GM12878 (cell line): ENCODE results near the gene PLEKHA6. TPM values are rescaled to one million over a fixed set of nuclear protein-coding genes. Genes with fewer than 3 reads are reported as not detected.

Source experiments
- ATAC-seq: fragments of 200-7000 bp; cut with Tn5 transposase; 3 replicates; pipeline ENCODE4 v1.9.1; 2020; ENCODE audit warnings: mild to moderate bottlenecking, moderate library complexity
- BruUV-seq: library from RNA; stranded (reverse); fragments of 400-500 nt; replicated peaks from 2 replicates; lab custom pipeline; 2021; lab: Mats Ljungman, UMichigan
- CTCF ChIA-PET: fragments of 300-600 bp; sonication (Branson Sonifier 250); formaldehyde crosslinking; extraction: SDS; loops from one replicate; lab custom pipeline; 2021; ENCODE audit warnings: inconsistent platforms; lab: Yijun Ruan, JAX
- POLR2A ChIA-PET: fragments of 350-600 bp; formaldehyde crosslinking; extraction: SDS; loops from one replicate; lab custom pipeline; 2021; ENCODE audit warnings: inconsistent platforms; lab: Charles Lee
- RAD21 ChIA-PET: fragments of 300-600 bp; sonication (Branson Sonifier 250); formaldehyde crosslinking; loops from one replicate; lab custom pipeline; 2023; ENCODE audit warnings: antibody characterized with exemption; ENCODE audit not compliant: unreplicated experiment; lab: Charles Lee
- SMC1A ChIA-PET: fragments of 300-600 bp; sonication (Branson Sonifier 250); formaldehyde crosslinking; loops from one replicate; lab custom pipeline; 2023; ENCODE audit not compliant: unreplicated experiment, uncharacterized antibody; lab: Charles Lee
- DNase-seq: peaks from one replicate; pipeline ENCODE4 v3.0.0-alpha.2; 2011; ENCODE audit warnings: low read depth, low spot score
- FAIRE-seq: peaks from 3 replicates; lab custom pipeline; 2011; peaks lifted over from hg19 to GRCh38; lab: Jason Lieb, UNC
- H2AFZ ChIP-seq: 2 replicates; pipeline ENCODE4 v1.6.0; 2011; ENCODE audit warnings: low read depth, low read length, control low read depth; ENCODE audit not compliant: control insufficient read depth
- H3K27ac ChIP-seq: 2 replicates; pipeline ENCODE4 v1.5.1; 2011; ENCODE audit warnings: control low read depth; ENCODE audit not compliant: control insufficient read depth, insufficient read depth
- H3K27me3 ChIP-seq, 2 experiments: replicated peaks in 1 of 2; 2 replicates each; pipeline versions ENCODE4 v1.6.0 to v1.6.1; 2011; ENCODE audit warnings: low read length in 1 of 2; ENCODE audit not compliant: control insufficient read depth in 2 of 2, insufficient read depth in 2 of 2
- H3K36me3 ChIP-seq, 2 experiments: 2 replicates each; pipeline ENCODE4 v1.5.1; 2011; ENCODE audit warnings: low read length in 1 of 2; ENCODE audit not compliant: control insufficient read depth in 2 of 2, insufficient read depth in 2 of 2
- H3K4me1 ChIP-seq: 2 replicates; pipeline ENCODE4 v1.6.1; 2011; ENCODE audit warnings: mild to moderate bottlenecking, low read length, moderate library complexity, mixed read lengths; ENCODE audit not compliant: control insufficient read depth, insufficient read depth
- H3K4me2 ChIP-seq: 2 replicates; pipeline ENCODE4 v1.6.0; 2011; ENCODE audit warnings: control low read depth; ENCODE audit not compliant: control insufficient read depth, insufficient read depth
- H3K4me3 ChIP-seq: fragments of 200-600 bp; sonication (generic); 2 replicates; pipeline ENCODE4 v1.5.1; 2016
- H3K79me2 ChIP-seq: 2 replicates; pipeline ENCODE4 v1.6.0; 2011; ENCODE audit warnings: low read length; ENCODE audit not compliant: control insufficient read depth, insufficient read depth
- H3K9ac ChIP-seq: 2 replicates; pipeline ENCODE4 v1.8.0; 2011; ENCODE audit warnings: low read length, control low read depth, mixed read lengths; ENCODE audit not compliant: control insufficient read depth, insufficient read depth
- H3K9me3 ChIP-seq: replicated peaks from 3 replicates; pipeline ENCODE4 v1.5.1; 2011; ENCODE audit warnings: mild to moderate bottlenecking, low read length; ENCODE audit not compliant: control insufficient read depth, insufficient read depth
- H4K20me1 ChIP-seq: 2 replicates; pipeline ENCODE4 v1.6.0; 2011; ENCODE audit not compliant: control insufficient read depth, insufficient read depth
- BACH1 ChIP-seq: fragments of 450-650 bp; IDR thresholded peaks from 2 replicates; pipeline ENCODE4 v1.6.1; 2017; ENCODE audit warnings: mild to moderate bottlenecking, borderline replicate concordance
- BCL3 ChIP-seq: IDR thresholded peaks from 2 replicates; pipeline ENCODE4 v1.6.1; 2011; ENCODE audit warnings: borderline replicate concordance, low read depth, mild to moderate bottlenecking, moderate library complexity, low read length; ENCODE audit not compliant: insufficient read depth, poor library complexity, severe bottlenecking
- BRCA1 ChIP-seq: IDR thresholded peaks from 2 replicates; pipeline ENCODE4 v1.6.1; 2011; ENCODE audit warnings: low read depth, low read length, improper control_type of control experiment
- CBFB ChIP-seq: IDR thresholded peaks from 2 replicates; pipeline ENCODE4 v1.6.1; 2016; ENCODE audit warnings: antibody characterized with exemption, low read depth
- CEBPB ChIP-seq, 2 experiments: fragments of 150-350 bp in 1 of 2; IDR thresholded peaks; 2 replicates each; pipeline ENCODE4 v1.6.1; 2012 to 2014; ENCODE audit warnings: low read depth in 2 of 2, low read length in 2 of 2, borderline replicate concordance in 1 of 2, inconsistent platforms in 1 of 2
- EP300 ChIP-seq, 2 experiments: fragments of 150-350 bp in 1 of 2; IDR thresholded peaks; 2 replicates each; pipeline ENCODE4 v1.6.1; 2011 to 2012; ENCODE audit warnings: low read depth in 2 of 2, low read length in 2 of 2, borderline replicate concordance in 1 of 2, improper control_type of control experiment in 1 of 2, inconsistent platforms in 1 of 2; ENCODE audit not compliant: control insufficient read depth in 1 of 2
- LARP7 ChIP-seq: fragments of 450-650 bp; IDR thresholded peaks from 2 replicates; pipeline ENCODE4 v1.6.1; 2017; ENCODE audit warnings: mild to moderate bottlenecking
- WRNIP1 ChIP-seq: IDR thresholded peaks from 2 replicates; pipeline ENCODE4 v1.6.1; 2011; ENCODE audit warnings: low read depth, low read length, improper control_type of control experiment, borderline replicate concordance
- WGBS: methylation state at CpG from one replicate; pipeline ENCODE4 v1.1.6; 2016; ENCODE audit warnings: low lambda C conversion rate; ENCODE audit not compliant: insufficient replicate concordance, insufficient coverage; ENCODE audit errors: missing lambda C conversion rate; 5-methylcytosine and 5-hydroxymethylcytosine counted together
- in situ Hi-C: fragments of 300-500 bp; cut with MboI; formaldehyde crosslinking; loops from 9 replicates; pipeline ENCODE4 v1.14.3; 2018; ENCODE audit warnings: mixed read lengths
- intact Hi-C: fragments of 100-400 bp; cut with micrococcal nuclease; formaldehyde crosslinking; loops from one replicate; pipeline ENCODE4 v1.14.2; 2022; ENCODE audit not compliant: unreplicated experiment
- polyA plus RNA-seq, 11 experiments: library from polyadenylated mRNA; depleted of rRNA in 4 of 11; unstranded in 6 of 11; stranded (reverse) in 5 of 11; fragments of >200 nt; fragmentation: Nextera tagmentation in 4 of 11; fragmentation: Illumina TruSeq in 1 of 11; extraction: Ambion mirVana in 4 of 11; extraction: Trizol in 1 of 11; gene quantifications; 1 replicate in 1 of 11; 2 replicates in 10 of 11; pipeline versions ENCODE4 v1.2.1 to v1.2.3, GENCODE V29; 2011 to 2016; ENCODE audit warnings: inconsistent platforms in 2 of 11, missing spikeins in 2 of 11, low read depth in 1 of 11
- total RNA-seq, 4 experiments: library from RNA; depleted of rRNA in 3 of 4; stranded (reverse); fragments of >200 nt in 3 of 4; fragmentation: Illumina TruSeq in 1 of 4; extraction: Trizol in 1 of 4; gene quantifications; 2 replicates each; pipeline versions ENCODE4 v1.2.1 to v1.2.3, GENCODE V29; 2013 to 2021
- TF ChIP-seq, protein P1 (sequence below): IDR thresholded peaks from 2 replicates; pipeline ENCODE4 v1.6.1; 2012; ENCODE audit warnings: low read depth, low read length, improper control_type of control experiment

PLEKHA6 gene
- total and polyA plus RNA-seq, 10 of the 15 experiments (the other 5 are each of a cell fraction or from before 2014, with no cell fraction given) = 0.04 to 0.81 (median 0.19) TPM; not detected in 4

- intact Hi-C loops = no loop called here
- H3K27ac ChIP-seq = no peak overlapping the region
- H3K4me3 ChIP-seq = no peak overlapping the region
- no peak overlapping the region for H2AFZ ChIP-seq
- ChIA-PET RAD21 (interaction anchor here (1.3 to 1.5 kb wide), 3 partner anchors 9 to 131 kb away, joined by 3 to 5 read pairs (median 4); no protein-coding TSS in a partner anchor), SMC1A (no interaction called here), CTCF (interaction anchor here (1.2 to 1.9 kb wide), 3 partner anchors 10 to 96 kb away, joined by 3 to 8 read pairs (median 4); no protein-coding TSS in a partner anchor), POLR2A (no interaction called here)
- 10% methylated on average over 9 of the region's 9 CpGs for WGBS
- H3K4me1 ChIP-seq = no peaks in the 10 kb centered on the region
- no peak overlapping the region for H3K4me2 ChIP-seq
- no peak for TF ChIP-seq CEBPB (IDR thresholded peaks at IDR 0.05; ENCODE audit: borderline replicate concordance in 1 of 2, low read depth in 2 of 2, low read length in 2 of 2)
- TF ChIP-seq CBFB = no peak
- no peak for TF ChIP-seq BACH1
- no peak for TF ChIP-seq BCL3
- TF ChIP-seq LARP7 = no peak
- TF ChIP-seq, protein P1, sequence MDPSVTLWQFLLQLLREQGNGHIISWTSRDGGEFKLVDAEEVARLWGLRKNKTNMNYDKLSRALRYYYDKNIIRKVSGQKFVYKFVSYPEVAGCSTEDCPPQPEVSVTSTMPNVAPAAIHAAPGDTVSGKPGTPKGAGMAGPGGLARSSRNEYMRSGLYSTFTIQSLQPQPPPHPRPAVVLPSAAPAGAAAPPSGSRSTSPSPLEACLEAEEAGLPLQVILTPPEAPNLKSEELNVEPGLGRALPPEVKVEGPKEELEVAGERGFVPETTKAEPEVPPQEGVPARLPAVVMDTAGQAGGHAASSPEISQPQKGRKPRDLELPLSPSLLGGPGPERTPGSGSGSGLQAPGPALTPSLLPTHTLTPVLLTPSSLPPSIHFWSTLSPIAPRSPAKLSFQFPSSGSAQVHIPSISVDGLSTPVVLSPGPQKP = no peak
- no peak for TF ChIP-seq WRNIP1
- no peak for TF ChIP-seq EP300 (IDR thresholded peaks at IDR 0.05; ENCODE audit: borderline replicate concordance in 1 of 2, control insufficient read depth in 1 of 2, low read depth in 2 of 2, low read length in 2 of 2)
- no peak for TF ChIP-seq BRCA1
- BruUV-seq = no TSS peak
- ATAC-seq (no peak), FAIRE-seq (no peak), DNase-seq (no peak)
- no peaks in the 10 kb centered on the region for H3K79me2 ChIP-seq
- H3K9me3 ChIP-seq = no peaks in the 10 kb centered on the region
- in situ Hi-C loops = no loop called here
- H3K36me3 ChIP-seq = no peaks in the 10 kb centered on the region
- H4K20me1 ChIP-seq = no peaks in the 10 kb centered on the region
- no peak overlapping the region for H3K9ac ChIP-seq
- H3K27me3 ChIP-seq = peaks cover 2 to 5% of the 10 kb centered on the region in 2 experiments; a peak in 3 of 4 replicates
These were observed 91.6 kb downstream of the PLEKHA6 start for GRCh38 chr1:204268101-204268500.
